ENCODE data around the gene VAV2. TPM values are rescaled to one million over a fixed set of nuclear protein-coding genes. Genes with fewer than 3 reads are reported as not detected.

The VAV2 gene
- total RNA-seq, 2 experiments from 2014 or later: 11.0 to 27.8 TPM

DNA sequence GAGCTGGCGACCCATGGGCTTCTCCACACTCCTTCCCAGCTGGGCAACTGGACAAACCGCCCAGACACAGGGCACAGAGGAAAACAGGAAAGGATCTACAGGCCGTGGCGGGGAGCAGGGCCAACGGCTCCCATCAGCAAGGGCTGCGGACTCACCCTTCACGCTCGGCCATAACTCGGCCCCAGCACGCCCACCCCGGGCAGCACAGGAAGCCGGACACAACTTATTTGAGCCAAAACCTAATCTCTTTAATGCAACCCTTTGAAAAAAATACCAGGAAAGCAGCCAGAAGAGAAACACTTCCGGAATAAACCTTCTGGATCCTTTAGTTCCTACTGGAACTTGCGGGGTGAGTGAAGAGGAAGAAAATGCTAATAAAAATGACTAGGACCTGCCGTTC is 59.9 kb downstream of the VAV2 start:
- TF ChIP-seq EZH2phosphoT487 (IDR thresholded peaks at IDR 0.05; ENCODE audit: borderline replicate concordance, low read depth, low read length): no peak
- TF ChIP-seq, protein P1, sequence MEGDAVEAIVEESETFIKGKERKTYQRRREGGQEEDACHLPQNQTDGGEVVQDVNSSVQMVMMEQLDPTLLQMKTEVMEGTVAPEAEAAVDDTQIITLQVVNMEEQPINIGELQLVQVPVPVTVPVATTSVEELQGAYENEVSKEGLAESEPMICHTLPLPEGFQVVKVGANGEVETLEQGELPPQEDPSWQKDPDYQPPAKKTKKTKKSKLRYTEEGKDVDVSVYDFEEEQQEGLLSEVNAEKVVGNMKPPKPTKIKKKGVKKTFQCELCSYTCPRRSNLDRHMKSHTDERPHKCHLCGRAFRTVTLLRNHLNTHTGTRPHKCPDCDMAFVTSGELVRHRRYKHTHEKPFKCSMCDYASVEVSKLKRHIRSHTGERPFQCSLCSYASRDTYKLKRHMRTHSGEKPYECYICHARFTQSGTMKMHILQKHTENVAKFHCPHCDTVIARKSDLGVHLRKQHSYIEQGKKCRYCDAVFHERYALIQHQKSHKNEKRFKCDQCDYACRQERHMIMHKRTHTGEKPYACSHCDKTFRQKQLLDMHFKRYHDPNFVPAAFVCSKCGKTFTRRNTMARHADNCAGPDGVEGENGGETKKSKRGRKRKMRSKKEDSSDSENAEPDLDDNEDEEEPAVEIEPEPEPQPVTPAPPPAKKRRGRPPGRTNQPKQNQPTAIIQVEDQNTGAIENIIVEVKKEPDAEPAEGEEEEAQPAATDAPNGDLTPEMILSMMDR (conservative IDR thresholded peaks at IDR 0.05; ENCODE audit: low read length): no peak
- H3K9me2 ChIP-seq (ENCODE audit: insufficient read depth, low read length): no peaks in the 10 kb centered on the region
- ChIA-PET CTCF (ENCODE audit: unreplicated experiment) (no interaction called here), POLR2A (no interaction called here)
- no peak overlapping the region for H3K4me3 ChIP-seq (ENCODE audit: low read depth, low read length, poor library complexity, severe bottlenecking)
- no peaks in the 10 kb centered on the region for H3K9me3 ChIP-seq (ENCODE audit: low read length)
- no peaks in the 10 kb centered on the region for H3K79me2 ChIP-seq (ENCODE audit: insufficient read depth, low read depth, low read length)
- no peaks in the 10 kb centered on the region for H4K20me1 ChIP-seq (ENCODE audit: insufficient read depth, low read length)
- no TSS peak for BruUV-seq (replicated peaks)
- H3K36me3 ChIP-seq (ENCODE audit: insufficient read depth, low read length): no peaks in the 10 kb centered on the region
- no peaks in the 10 kb centered on the region for H3K4me1 ChIP-seq (ENCODE audit: insufficient read depth, low read length, poor library complexity, severe bottlenecking)
- H3K27ac ChIP-seq (ENCODE audit: low read depth, low read length, poor library complexity, severe bottlenecking): no peak overlapping the region
- intact Hi-C loops (cut with micrococcal nuclease; ENCODE audit: unreplicated experiment): no loop called here
- no peak for DNase-seq (ENCODE audit: low spot score)
- no peak overlapping the region for H2AFZ ChIP-seq (ENCODE audit: low read length)
- H3K4me2 ChIP-seq (ENCODE audit: low read length): no peak overlapping the region

DNA sequence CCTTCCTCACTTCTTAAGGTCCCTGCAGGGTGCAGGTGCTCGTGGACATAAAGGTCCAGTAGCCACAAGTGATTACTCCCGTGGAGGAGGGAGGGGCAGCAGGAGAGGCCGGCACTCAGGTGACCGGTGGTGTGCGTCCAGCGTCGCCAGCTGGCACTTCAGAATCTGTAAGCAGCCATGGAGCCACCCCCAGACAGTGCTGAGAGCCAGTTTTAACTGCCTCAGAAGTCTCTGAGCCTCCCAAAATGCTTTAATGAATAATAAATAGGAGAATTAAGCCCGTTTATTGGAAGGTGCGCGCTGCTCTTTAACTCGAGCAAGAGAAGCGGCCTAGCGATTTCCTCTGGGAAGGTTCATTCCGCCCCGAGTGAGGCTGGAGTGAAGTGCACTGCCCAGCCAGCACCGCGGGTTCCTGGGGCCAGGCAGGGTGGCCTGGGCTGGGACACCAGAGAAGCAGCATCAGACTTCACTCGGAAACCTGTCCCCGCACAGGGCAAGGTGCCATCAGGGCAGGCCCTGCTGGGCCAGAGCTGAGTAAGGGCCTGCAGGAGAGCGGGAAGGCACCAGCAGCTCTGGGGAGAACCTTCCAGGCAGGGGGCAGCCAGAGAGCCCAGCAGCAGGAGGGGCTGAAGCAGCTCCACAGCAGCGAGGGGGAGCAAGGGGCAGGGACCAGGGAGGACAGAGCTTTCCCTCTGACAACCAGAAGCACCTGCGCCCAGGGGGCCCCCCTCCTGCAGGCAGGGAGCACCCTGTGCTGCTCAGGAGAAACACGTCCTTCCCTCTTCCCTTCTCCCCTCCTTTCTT is 61.2 kb downstream of the VAV2 start:
- Histone ChIP-seq H3K79me2 (ENCODE audit: insufficient read depth, low read depth, low read length) (no peaks in the 10 kb centered on the region), H4K20me1 (ENCODE audit: insufficient read depth, low read length) (no peaks in the 10 kb centered on the region), H3K4me2 (ENCODE audit: low read length) (no peak overlapping the region), H3K9me3 (ENCODE audit: low read length) (no peaks in the 10 kb centered on the region), H3K4me3 (ENCODE audit: low read depth, low read length, poor library complexity, severe bottlenecking) (no peak overlapping the region), H3K9me2 (ENCODE audit: insufficient read depth, low read length) (no peaks in the 10 kb centered on the region), H3K4me1 (ENCODE audit: insufficient read depth, low read length, poor library complexity, severe bottlenecking) (no peaks in the 10 kb centered on the region), H3K36me3 (ENCODE audit: insufficient read depth, low read length) (no peaks in the 10 kb centered on the region), H2AFZ (ENCODE audit: low read length) (no peak overlapping the region), H3K27ac (ENCODE audit: low read depth, low read length, poor library complexity, severe bottlenecking) (no peak overlapping the region)
- no peak for DNase-seq (ENCODE audit: low spot score)
- TF ChIP-seq EZH2phosphoT487 (IDR thresholded peaks at IDR 0.05; ENCODE audit: borderline replicate concordance, low read depth, low read length): no peak
- TF ChIP-seq, protein P1 (conservative IDR thresholded peaks at IDR 0.05; ENCODE audit: low read length): no peak
- ChIA-PET CTCF (ENCODE audit: unreplicated experiment) (no interaction called here), POLR2A (no interaction called here)
- BruUV-seq (replicated peaks): no TSS peak
- intact Hi-C loops (cut with micrococcal nuclease; ENCODE audit: unreplicated experiment): no loop called here

DNA sequence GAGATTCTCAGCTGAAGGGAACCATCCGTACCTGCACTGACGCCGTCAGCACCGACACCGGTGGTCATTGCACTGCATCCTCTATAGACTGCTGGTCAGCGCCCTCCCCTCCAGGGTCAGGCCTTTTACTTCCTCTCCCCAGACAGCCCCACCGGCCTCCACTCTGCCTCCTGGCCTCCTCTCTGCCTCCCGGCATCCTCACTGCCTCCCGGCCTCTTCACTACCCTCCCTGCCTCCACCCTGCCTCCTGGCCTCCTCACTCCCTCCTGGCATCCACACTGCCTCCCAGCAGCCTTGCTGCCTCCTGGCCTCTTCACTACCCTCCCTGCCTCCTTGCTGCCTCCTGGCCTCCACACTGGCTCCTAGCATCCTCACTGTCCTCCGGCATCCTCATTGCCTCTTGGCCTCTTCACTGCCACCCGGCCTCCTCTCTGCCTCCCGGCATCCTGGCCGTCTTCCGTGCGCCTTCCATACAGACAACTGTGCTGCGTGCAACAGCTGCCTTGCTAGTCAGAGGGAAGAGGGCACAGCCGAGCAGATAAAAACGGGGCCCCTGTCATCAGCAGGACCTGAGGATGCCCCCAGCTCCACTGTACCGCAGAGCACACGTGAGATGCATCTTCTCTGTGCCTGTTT is 62.0 kb downstream of the VAV2 start:
- Histone ChIP-seq H4K20me1 (ENCODE audit: insufficient read depth, low read length) (no peaks in the 10 kb centered on the region), H3K4me2 (ENCODE audit: low read length) (no peak overlapping the region), H3K4me1 (ENCODE audit: insufficient read depth, low read length, poor library complexity, severe bottlenecking) (no peaks in the 10 kb centered on the region), H3K9me2 (ENCODE audit: insufficient read depth, low read length) (no peaks in the 10 kb centered on the region), H3K4me3 (ENCODE audit: low read depth, low read length, poor library complexity, severe bottlenecking) (no peak overlapping the region), H3K79me2 (ENCODE audit: insufficient read depth, low read depth, low read length) (no peaks in the 10 kb centered on the region), H2AFZ (ENCODE audit: low read length) (no peak overlapping the region), H3K27ac (ENCODE audit: low read depth, low read length, poor library complexity, severe bottlenecking) (no peak overlapping the region), H3K36me3 (ENCODE audit: insufficient read depth, low read length) (no peaks in the 10 kb centered on the region), H3K9me3 (ENCODE audit: low read length) (no peaks in the 10 kb centered on the region)
- no TSS peak for BruUV-seq (replicated peaks)
- CTCF ChIA-PET (ENCODE audit: unreplicated experiment): no interaction called here
- TF ChIP-seq, protein P1 (conservative IDR thresholded peaks at IDR 0.05; ENCODE audit: low read length): no peak
- no peak for TF ChIP-seq EZH2phosphoT487 (IDR thresholded peaks at IDR 0.05; ENCODE audit: borderline replicate concordance, low read depth, low read length)
- POLR2A ChIA-PET: no interaction called here
- intact Hi-C loops (cut with micrococcal nuclease; ENCODE audit: unreplicated experiment): no loop called here
- no peak for DNase-seq (ENCODE audit: low spot score)
